NCI-H510A (cell line): ENCODE measurements around the gene SCLY.

ENCODE experiments used
- DNase-seq: peaks from one replicate; lab custom pipeline; 2025; lab: John Stamatoyannopoulos, UW

SCLY gene

DNA sequence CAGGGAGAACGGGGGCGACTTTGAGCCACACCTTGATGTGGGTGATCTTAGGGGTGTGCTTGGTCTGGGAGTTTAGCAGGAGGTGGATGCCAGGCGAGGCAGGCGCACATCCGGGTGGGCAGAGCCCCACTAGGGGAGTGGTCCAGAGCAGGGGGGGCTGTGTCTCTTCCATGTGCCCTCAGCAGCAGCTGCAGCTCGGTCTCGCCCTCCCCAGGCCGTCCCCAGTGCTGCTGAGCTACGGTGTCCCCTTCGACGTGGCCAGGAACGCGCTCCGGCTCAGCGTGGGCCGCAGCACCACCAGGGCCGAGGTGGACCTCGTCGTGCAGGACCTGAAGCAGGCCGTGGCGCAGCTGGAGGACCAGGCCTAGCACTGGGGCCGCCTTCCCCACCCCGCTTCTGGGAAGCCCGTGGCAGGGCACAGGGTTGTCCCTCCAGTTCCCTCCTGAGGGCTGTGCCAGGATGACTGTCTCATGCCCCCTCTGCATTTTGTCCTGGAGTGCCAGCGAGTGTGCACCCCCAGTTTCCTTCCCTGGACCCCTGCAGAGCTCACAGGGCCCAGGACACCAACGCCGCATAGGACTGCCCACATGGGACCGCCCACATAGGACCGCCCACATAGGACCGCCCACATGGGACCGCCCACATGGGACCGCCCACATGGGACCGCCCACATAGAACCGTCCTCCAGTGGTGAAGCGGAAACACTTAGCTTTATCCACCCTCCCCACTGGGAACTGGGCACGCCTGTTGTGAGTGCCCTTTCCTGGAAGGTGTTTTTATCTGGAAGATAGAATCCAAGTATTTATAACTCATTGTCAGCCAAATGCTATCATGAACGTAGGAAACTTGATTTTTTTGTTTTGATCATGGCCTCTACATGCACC, 37.4 kb downstream of the SCLY start:
- DNase-seq: no peak

DNA sequence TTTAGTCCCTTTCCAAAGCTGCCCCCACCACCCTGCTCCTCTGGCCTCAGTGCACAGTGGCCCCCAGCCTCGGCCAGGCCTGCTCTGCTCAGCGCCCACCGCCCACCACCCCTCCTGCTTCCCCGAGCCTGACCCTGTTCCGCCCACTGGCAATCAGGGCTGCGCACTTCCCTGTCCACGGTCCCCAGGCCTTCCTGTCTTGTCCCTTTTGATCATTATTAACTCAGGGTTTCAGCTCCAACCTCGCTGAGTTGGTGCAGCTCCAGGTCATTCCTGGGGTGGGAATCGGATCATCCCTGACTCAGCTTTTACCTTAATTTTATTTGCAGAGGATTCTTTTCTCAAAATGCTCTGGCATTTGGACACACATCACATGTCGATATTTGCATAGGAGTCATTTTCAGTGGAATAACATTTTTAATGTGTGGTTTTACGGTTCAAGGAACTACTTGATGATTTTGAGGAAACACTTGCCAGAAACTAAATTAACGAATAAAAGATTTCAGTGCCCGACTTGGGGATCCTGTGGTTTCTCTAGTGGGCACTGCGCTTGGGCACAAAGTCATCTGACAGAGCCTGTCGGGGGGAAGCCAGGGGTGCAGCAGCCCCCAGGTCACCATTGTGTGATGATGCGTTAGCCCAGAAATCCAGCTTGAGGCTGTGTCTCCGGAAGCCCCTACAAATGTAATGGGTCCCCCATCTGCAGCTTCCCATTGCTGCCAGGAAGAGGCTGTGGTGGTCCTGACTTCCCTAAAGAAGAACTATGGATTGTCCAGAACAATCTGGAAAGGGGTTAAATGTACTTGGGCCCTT, 38.3 kb downstream of the SCLY start:
- DNase-seq: no peak

DNA sequence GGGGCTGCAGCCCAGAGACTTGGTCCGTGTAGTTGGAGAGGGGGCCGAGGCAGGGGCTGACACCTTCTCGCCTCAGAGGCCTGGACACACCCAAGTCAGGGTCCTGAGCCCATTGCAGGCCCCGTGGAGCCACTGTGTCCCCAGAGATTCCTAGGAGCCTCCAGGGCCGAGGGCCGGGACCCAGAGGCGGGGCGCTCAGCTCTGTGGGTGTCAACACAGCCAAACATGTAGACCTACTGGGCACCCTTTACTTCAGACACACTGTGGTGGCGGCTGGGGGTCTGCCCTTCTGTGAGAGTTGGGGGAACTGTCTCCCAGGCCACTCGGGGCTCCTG, 38.9 kb downstream of the SCLY start:
- no peak for DNase-seq

DNA sequence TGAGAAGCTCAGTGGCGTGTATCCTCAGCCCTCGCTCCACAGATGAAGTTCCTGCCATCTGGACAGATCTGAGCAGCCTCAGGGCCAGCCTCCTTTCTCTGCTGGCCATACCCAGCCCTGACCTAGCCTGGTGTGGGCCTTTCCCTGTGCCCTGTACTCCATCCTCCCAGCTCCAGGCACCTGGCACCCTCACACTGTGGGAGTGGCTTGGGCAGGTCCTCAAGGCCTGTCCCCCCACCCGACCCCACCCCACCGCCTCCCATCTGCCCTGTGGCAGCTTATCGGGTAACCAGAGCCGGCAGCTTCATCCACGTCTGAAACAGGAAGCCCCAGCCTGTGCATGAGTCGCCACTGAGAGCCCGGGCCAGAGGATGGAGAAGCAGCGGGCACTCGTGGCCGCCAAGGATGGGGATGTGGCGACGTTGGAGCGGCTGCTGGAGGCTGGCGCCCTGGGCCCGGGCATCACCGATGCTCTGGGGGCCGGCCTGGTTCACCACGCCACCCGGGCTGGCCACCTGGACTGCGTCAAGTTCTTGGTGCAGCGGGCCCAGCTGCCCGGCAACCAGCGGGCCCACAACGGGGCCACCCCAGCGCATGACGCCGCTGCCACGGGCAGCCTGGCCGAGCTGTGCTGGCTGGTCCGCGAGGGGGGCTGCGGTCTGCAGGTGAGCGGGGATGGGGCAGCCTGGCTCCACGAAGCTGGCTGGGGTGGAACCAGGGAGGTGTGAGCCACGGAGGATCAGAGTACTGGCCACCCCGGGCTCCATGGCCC, 39.4 kb downstream of the SCLY start, which contains the start of gene ESPNL:
ESPNL (plus strand) TSS at position 292 of the 772 bp plus-strand sequence; CDS start at position 372, 80 bp downstream.
- peak; percentile 84 for DNase-seq

DNA sequence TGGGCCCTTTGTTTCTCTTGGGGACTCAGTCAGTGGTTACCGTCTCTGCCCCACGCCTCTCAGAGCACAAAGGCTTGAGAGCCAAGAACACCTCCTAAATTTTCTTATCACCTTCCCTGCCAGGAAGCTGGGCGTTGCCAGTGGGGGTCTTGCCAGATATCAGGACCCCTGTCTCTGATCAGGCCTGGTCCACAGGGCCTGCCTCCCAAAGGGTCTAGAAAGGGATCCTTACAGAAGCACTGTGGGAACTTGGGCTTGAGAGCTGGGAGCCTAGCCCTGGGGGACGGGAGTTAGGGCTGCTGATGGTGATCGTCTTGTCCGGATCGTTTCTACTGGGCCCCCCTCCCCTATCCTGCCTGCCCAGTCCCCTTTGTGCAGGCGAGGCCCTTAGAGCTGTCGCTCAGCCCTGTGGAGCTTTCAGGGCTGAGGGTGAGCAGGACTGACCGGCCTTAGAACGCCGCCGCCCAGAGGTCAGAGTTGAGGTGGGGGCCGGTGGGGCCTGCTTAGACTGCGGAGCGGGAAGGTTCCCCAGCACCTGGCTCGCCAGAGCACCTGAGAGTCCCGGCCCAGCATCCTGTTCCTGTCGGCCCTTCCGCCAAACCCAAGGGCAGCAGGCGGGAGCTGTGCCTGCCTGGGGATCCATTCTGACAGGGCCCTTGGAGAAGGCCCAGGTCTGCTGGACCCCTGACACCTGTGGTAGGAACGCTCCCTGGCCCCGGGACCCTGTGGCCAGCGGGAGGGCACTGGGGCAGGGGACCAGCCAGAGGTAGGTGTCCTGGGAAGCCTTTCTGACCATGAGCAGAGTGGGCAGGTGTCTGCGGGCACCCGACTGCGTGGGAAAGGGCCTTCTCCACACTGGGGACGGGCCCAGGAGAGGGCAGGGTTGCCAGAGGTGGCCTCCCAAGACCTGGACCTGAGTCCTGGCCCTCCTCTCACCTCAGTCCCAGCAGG, 40.3 kb downstream of the SCLY start:
- DNase-seq: no peak

DNA sequence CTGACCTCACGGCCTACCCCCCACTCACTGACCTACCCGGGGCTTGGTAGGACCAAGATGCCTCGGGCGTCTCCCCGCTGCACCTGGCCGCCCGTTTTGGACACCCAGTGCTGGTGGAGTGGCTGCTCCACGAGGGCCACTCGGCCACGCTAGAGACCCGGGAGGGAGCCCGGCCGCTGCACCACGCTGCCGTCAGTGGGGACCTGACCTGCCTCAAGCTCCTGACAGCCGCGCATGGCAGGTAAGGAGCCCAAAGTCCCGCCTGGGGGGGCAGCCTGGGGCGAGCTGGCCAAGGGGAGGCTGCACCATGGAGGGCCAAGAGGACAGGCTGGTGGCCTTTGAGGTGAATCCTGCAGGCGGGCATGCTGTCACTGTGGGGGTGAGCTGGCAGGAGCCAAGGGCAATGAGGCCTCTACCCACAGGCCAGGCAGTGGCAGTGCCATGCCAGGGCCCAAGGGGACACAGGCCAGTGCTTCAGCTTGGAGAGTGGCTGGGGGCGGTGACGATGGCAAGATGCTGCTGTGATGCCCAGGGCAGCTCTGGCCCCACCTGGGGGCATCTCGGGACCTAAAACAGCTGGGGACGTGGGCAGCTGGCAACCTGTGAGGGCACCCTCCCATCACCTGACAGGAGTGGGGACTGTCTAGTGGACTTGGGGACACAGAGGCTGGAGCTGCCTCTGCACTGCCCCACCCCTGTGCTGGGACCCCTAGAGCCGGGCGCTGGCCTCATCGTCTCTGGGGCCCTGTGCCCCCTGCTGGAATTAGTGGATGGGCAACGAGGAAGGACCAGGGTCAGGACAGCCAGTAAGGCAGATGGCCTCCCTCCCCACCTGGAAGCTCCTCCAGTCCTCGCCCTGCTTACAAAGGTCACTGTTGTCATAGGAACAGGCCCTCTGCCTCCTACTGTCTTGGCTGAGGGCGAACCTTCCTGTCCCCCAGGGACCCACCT, 41.4 kb downstream of the SCLY start:
- DNase-seq: no peak

DNA sequence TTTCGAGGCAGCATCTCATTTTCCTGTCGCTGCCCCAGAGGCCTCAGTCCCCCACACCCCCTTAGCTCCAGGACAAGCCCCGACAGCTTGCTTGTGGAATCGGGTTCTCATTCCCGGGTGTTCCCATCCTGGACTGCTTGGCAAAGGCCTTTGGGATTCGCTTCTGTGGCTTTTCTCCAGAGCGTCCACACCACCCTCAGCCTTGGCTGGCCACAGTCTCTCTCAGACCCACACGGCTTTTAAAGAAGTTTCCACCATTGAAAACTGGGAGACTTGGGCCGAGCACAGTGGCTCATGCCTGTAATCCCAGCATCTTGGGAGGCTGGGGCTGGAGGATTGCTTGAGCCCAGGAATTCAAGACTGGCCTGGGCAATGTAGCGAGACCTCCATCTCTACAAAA, 42.1 kb downstream of the SCLY start:
- DNase-seq: no peak

DNA sequence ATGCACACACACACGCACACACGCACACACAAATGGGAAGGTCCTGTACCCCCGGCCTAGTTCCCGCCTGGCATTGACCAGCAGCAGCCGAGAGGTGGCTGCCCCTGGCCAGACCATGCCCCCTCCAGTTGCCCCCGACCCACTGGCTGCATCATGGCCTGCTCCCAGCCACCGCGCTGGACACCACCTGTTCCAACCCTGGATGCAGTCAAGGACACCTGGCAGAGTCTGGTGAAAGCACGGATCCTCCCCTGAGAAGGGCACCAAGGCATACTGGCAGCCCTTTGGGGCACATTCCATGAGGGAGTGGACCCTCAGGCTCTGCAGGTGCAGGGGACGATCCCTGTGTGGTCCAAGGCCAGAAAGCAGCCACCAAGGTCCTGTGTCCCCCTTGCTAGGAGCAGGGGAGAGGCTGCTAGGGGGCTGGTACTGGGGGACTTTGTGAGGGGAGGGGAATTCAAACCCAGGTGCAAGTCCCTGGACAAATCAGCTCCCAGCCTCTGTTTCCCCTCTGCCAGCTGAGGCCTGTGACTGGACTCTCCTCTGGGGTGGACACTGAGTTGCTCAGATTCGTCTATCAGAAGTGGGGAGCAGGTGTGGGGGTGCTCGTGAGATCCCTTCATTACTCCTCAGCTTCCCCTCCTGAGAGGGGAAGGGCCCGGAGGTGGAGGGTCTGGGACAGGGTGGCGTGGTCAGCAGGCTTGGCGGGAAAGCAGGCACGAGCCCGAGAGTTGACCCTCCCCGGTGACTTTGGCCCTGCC, 42.8 kb downstream of the SCLY start:
- no peak for DNase-seq

DNA sequence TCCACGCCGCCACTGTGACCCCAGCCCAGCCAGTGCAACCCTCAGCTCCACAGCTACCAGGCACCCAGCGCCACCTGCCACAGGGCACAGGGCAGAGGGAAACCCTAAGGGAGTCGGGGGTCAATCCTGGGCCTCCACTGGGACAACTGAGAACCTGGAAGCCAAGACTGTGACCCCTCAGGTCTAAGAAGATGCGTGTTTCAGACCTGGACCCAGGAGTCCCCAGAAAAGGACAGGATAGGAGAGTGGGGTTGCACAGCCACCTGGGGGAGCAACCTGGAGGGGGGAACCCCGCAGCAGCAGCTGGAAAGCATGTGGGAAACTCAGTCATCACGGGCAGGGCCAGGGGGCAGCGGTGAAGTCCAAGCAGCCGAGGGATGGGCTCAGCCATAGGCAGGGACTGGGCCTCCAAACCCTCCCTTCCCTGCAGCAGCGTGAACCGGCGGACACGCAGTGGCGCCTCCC, 43.5 kb downstream of the SCLY start:
- DNase-seq: no peak

DNA sequence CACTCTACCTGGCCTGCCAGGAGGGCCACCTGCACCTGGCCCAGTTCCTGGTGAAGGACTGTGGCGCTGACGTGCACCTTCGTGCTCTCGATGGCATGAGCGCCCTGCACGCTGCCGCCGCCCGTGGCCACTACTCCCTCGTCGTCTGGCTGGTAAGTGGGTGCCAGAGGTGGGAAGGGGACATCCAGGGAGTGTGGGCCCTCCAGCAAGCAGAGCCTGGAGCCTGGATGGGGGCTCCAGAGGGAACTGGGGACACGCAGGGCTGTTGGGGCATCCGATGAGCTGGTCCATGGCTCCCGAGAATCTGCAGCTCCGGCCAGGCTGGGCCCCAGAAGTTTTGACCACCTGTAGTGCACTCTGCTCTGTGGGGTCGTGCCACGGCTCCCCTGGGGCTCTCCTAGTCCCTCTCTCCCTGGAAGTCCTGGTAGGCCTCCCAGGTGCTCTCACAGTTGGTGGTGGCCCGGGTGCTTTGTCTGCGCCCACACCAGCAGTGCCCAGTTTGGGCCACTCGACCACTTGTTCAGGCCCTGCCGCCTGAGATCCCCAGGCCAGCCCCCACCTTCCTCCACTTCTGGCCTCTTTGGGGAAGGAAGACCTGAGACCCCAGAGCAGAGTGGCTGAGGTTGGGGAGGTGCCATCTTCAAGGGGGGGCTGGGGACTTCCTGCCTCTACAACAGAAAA, 44.0 kb downstream of the SCLY start:
- DNase-seq: no peak

DNA sequence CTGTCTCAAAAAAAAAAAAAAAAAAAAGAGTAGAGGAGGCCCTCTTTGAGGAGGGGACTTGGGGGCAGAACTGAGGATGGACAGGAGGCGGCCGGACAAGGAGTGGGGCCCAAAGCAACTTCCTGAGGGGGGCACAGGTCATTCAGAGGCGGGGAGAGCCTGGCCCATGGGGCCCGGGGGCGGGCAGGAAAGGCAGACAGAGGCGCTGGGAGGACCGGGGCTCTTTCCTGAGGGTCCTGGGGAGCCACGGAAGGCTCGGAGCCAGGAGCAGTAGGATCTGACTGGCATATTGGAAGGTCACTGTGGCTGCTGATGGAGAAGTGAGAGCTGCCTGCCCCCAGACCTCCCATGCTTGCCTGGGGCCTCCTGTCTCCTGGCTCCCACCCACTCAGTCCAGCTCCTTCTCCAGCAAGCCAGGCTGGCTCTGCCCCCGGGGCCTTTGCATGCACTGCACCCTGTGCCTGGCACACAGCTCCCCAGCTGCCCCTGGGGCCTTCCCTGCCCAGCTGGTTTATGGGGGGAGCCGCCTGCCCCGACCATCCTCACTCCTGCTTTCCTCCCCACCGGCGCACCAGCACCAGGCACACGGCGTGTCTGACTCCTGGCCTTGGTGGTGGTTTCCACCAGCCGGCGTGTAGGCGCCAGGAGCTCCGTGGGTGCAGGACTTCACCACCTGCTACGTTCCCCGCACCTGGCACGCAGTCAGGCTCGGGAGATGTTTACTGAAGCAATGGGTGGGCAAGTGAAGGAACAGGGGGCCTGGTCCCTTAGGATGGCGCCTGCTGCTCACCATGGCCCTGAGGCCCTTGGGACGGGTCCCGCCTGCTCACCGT, 44.9 kb downstream of the SCLY start:
- DNase-seq: no peak

DNA sequence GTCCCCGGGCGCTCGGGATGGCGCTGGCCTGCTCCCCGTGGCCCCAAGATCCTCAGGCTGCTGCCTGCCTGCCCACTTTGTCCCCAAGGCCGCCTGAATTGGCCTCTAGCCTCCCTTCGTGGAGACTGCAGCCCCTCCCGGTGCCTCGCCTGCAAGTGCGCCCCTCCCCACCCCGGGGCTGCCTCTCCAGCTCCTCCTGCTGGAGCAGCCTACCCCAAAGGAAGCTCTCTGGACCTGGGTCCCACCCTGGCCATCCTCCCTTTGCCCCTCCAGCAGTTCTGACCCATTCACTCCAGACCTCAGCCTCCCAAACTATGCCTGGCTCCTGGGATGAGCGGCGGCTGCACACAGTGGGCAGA, 45.5 kb downstream of the SCLY start:
- no peak for DNase-seq

DNA sequence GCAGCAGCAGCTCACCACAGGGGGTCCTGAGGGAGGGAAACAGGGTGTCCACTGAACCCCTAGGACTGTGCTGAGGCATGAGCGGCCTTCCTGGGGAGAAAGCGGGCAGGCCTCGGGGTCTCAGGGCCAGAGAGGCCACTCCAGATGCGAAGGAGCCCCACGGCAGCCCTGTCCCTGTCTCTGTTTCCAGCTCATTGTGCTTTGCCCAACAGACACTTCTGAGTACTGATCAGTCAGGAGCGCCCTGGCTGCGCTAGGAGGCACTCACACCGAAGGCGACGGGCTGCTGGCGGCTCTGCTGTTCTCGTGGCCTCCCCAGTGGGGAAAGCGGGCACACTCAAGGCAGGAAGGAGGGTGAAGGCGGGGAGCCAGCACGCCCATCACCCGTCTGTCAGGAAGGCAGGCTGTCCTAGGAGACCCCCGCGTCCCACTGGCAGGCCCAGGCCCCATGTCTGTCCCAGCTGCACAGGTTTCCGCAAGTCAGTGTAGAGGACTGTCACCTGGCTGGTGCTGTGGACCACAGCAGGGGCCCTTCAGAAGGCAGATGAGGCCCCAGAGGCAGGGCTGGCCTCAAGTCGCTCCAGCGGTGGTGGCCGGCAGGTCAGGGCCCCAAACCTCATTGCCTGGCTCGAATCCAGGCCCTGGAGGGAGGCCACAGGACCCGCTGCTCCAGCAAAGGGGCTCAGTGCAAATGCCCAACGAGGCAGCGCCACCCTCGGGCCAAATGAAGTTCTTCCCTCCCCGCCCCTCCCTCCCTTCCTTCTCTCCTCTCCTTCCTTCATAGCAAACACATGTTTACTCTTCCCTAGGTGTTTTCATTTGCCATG, 46.1 kb downstream of the SCLY start:
- DNase-seq: no peak

DNA sequence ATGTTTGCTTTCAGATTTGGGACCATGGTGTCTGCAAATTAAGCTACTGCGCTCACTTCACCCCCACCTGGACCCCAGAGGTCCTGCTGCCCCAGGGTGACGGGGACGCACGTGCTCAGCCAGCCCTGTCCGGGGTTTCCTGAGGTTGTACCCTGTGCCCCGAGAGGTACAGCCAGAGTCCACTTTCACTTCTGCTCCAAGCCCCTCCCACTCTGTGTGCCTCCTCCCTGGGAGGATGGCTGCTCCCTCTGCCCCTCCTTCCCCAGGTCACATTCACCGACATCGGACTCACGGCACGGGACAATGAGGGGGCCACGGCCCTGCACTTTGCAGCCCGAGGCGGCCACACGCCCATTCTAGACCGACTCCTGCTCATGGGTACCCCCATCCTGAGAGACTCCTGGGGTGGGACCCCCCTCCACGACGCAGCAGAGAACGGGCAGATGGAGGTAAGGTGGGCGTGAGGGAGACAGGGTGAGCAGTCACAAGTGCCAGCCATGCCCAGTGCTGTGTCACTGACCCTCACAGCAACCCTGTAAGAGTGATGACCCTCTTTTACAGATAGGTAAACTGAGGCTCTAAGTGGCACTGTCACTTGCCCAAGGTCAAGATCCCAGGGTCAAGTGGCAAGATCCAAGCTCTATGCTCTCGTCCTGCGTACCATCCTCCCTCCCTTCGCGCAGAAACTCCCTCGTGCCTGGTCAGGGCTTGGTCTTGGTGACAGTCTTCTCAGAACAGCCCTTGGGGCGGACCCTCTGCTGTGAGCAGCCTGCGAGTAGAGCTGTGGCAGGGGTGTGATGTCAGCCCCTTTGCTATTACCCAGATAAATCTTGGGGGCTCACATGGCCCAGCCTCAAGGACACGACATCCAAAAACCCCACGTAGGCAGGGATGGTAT, 47.0 kb downstream of the SCLY start:
- DNase-seq: no peak

DNA sequence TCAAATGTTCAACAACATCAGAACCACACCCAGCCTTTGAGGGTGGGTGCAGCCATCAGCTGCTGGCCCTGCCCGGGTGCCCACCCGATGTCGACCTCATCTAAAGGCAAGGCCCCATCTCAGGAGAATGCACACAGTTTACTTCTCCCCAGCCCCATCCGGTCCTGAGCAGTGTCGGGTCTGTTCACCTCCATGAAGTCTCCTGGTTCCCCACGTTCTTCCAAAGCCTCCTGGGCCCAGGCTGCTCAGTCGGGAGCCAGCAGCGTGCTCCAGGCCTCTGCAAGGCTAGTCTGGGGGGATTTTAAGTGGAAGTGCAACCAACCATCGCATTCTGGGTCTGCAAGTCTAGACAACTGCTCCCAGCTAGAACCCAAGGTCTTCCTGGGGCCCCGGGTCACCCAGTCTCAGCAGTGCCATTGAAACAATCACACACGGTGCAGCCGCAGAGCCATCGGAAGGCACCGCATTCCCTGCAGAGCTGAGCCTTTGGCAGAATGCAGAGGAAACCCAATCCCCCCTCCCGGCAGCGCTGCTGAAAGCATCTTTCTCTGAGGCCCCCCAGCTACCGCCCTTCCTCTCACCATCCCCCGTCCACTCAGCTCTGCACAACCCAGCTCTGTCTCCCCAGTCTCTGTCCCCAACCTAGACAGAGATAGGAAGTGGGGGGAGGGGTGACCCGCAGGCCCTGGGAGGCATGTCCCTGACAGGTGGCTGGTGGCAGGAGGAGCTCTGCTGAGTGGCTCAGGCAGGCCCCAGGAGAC, 47.8 kb downstream of the SCLY start:
- DNase-seq: peak; percentile 54
